ENCODE data around the gene BATF.
A peak's percentile ranks its signal among the peaks of the same experiment; 100 is the strongest.

The BATF gene

GRCh38 chr14:75533791-75534555 is 11.7 kb downstream of the BATF start:
- DNase-seq (ENCODE audit: low read depth in 2 of 2) = no peak

- no peak for DNase-seq (ENCODE audit: low read depth in 2 of 2)
These were observed 13.1 kb downstream of the BATF start for GRCh38 chr14:75535164-75535898.

GRCh38 chr14:75537071-75537470 is 14.8 kb downstream of the BATF start:
- DNase-seq (ENCODE audit: low read depth in 2 of 2) = no peak

- DNase-seq (ENCODE audit: low read depth in 2 of 2) = no peak
These were observed 16.9 kb downstream of the BATF start for GRCh38 chr14:75539162-75539560.

GRCh38 chr14:75539561-75540478 is 17.6 kb downstream of the BATF start:
- no peak for DNase-seq (ENCODE audit: low read depth in 2 of 2)

GRCh38 chr14:75540479-75540851 is 18.2 kb downstream of the BATF start:
- no peak for DNase-seq (ENCODE audit: low read depth in 2 of 2)

- DNase-seq (ENCODE audit: low read depth in 2 of 2) = peak; percentile 51 to 54
These were observed 20.4 kb downstream of the BATF start for GRCh38 chr14:75542588-75543091.

- DNase-seq (ENCODE audit: low read depth in 2 of 2) = no peak
These were observed 21.0 kb downstream of the BATF start for GRCh38 chr14:75543253-75543652.

- DNase-seq (ENCODE audit: low read depth in 2 of 2) = no peak
These were observed 21.5 kb downstream of the BATF start for GRCh38 chr14:75543786-75544185.

GRCh38 chr14:75545907-75546306 is 23.6 kb downstream of the BATF start:
- no peak for DNase-seq (ENCODE audit: low read depth in 2 of 2)

- no peak for DNase-seq (ENCODE audit: low read depth in 2 of 2)
These were observed 25.4 kb downstream of the BATF start for GRCh38 chr14:75547552-75548250.

GRCh38 chr14:75548544-75548943 is 26.3 kb downstream of the BATF start:
- DNase-seq (ENCODE audit: low read depth in 2 of 2) = no peak

- DNase-seq (ENCODE audit: low read depth in 2 of 2) = no peak
These were observed 26.9 kb downstream of the BATF start for GRCh38 chr14:75549169-75549568.

GRCh38 chr14:75551021-75551420 is 28.8 kb downstream of the BATF start:
- no peak for DNase-seq (ENCODE audit: low read depth in 2 of 2)

- no peak for DNase-seq (ENCODE audit: low read depth in 2 of 2)
These were observed 30.9 kb downstream of the BATF start for GRCh38 chr14:75553157-75553556.

- DNase-seq (ENCODE audit: low read depth in 2 of 2) = no peak
These were observed 31.6 kb downstream of the BATF start for GRCh38 chr14:75553761-75554364.

- no peak for DNase-seq (ENCODE audit: low read depth in 2 of 2)
These were observed 32.2 kb downstream of the BATF start for GRCh38 chr14:75554482-75554881.

GRCh38 chr14:75558440-75558839 is 36.2 kb downstream of the BATF start:
- DNase-seq (ENCODE audit: low read depth in 2 of 2) = no peak

- DNase-seq (ENCODE audit: low read depth in 2 of 2) = no peak
These were observed 36.8 kb downstream of the BATF start for GRCh38 chr14:75559045-75559444.

- DNase-seq (ENCODE audit: low read depth in 2 of 2) = no peak
These were observed 37.4 kb downstream of the BATF start for GRCh38 chr14:75559451-75560222.

Data from stimulated activated CD8-positive, alpha-beta memory T cell treated with anti-CD3 and anti-CD28 coated beads, Interleukin-2, amount 100 ng/mL, for 1 hour (primary cell).